Lower leg skin (tissue), 3 donors: ENCODE measurements around the gene IGSF9.

Source experiments
- CTCF ChIP-seq, 3 donors: fragments of 450-650 bp; IDR thresholded peaks; one replicate each; pipeline ENCODE4 v1.5.1; 2016; ENCODE audit warnings: antibody characterized with exemption in 3 of 3, mild to moderate bottlenecking in 3 of 3, moderate library complexity in 2 of 3
- POLR2A ChIP-seq, 2 donors: fragments of 450-650 bp; IDR thresholded peaks; one replicate each; pipeline ENCODE4 v1.6.1; 2016 to 2017; ENCODE audit warnings: antibody characterized with exemption in 2 of 2, mild to moderate bottlenecking in 1 of 2, moderate library complexity in 1 of 2

GRCh38 chr1:159934136-159935039 lies 11.0 kb downstream of the IGSF9 start:
- TF ChIP-seq CTCF (IDR thresholded peaks at IDR 0.05) (no peak), POLR2A (IDR thresholded peaks at IDR 0.05) (no peak)
